GM21786 (cell line): Measurements from ENCODE around the gene ATOH8.

Source experiments
- ATAC-seq: cut with Tn5 transposase; IDR thresholded peaks from one replicate; pipeline ENCODE4 v1.9.1; 2021; ENCODE audit not compliant: unreplicated experiment

ATOH8 gene

DNA sequence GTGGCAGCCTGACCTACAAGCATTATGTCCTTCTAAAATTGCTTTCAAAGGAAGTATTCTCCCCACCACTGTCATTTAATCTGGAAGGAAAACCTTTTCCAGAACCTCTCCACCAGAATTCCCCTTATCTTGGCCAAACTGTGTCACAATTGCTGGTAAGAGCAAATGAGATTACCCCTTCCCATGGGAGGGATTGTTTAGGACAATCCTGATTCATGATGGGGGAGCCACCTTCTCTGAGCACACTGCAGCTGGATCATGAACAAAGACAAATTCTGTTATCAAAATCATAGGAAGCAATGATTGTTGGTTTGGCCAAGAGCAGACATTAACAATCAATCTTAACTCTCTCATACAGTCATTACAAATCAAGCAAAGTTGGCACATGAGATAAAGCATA, 18.1 kb upstream of the ATOH8 start:
- no peak for ATAC-seq

DNA sequence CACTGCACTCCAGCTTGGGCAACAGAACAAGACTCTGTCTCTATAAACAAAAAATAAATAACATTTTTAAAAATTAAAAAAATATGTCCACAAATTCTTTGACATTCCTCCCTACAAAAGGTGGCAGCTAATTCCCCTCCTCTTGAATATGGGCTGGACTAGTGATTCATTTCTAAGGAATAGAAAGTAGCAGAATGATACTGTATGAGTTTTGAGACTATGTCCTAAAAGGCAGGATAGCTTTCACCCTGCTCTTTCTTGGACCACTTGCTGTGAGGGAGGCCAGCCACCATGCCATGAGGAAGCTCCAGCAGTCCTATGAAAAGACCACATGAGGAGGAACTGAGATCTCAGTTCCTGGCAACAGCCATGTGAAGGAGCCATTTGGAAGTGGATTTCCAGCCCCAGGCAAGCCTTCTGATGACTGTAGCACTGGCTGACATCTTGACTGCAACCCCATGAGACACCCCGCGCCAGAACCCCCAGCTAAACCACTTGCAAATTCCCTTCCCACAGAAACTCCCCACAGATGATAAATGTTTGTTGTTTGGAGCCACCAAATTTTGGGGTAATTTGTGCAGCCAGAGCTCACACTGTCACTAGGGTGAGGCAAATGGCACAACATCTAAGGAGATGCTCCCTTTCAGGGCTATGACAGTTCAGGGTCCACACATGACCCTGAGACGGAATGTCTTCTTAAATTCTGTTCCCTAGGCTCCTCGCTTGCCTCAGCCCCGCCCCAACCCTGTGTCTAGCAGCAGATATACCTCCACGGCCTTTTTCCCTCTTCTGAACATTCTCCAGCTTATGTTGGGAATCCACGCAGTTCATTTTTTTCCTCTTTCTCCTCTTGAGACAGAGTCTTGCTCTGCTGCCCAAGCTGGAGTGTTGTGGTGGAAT, 17.1 kb upstream of the ATOH8 start:
- no peak for ATAC-seq

DNA sequence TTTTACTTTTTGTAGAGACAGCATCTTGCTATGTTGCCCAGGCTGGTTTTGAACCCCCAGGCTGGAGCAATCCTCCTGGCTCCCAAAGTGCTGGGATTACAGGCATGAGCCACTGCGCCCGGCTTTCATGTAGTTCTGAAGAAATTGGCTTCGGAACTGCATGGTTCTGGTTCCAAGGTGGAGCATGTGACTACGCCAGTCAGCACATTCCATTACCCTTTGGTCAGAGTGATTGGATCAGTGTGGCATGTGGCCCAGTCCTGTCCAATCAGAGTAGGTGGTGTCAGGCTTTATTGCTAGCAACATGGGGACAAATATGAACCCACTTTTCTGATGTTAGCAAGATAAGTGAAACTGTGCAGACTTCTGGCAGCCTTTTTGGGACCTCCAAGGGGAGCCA, 16.3 kb upstream of the ATOH8 start:
- ATAC-seq, result no peak

DNA sequence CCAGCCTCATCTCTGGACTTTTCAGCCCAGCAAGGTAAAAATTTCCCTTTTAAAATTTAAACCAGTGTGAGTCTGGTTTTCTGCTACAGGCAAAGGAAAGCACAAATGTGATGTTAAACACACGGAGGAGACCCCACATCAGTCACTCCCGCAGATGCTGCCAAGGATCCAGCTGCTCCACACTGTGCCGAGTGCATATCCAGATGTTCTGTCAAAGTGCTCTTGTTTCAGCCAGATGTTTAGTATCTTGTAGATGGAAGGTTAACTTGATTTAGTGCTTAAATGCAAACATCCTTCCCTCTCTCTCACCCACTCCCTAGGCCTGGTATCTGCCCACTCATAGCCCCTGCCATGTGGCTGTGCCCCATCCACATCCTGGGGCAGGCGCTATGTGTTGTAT, 15.8 kb upstream of the ATOH8 start:
- no peak for ATAC-seq

DNA sequence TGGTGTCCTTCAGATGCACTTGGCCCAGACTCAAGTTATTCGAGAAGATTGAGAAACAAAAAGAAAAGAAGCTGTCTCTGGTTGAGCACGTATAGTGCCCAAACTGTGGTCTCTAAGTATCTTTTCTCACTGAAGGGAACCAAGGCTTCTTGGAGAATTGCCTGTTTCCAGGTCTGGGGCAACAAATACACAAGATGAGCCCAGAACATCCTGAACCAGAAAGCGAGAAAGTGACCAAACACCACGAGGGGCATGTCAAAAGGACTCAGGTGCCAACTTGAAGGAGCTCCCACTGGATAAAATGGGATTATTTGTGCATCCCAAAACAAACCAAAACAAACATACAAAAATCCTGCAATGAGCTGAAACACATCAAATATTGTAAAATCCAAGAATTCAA, 13.6 kb upstream of the ATOH8 start:
- no peak for ATAC-seq

DNA sequence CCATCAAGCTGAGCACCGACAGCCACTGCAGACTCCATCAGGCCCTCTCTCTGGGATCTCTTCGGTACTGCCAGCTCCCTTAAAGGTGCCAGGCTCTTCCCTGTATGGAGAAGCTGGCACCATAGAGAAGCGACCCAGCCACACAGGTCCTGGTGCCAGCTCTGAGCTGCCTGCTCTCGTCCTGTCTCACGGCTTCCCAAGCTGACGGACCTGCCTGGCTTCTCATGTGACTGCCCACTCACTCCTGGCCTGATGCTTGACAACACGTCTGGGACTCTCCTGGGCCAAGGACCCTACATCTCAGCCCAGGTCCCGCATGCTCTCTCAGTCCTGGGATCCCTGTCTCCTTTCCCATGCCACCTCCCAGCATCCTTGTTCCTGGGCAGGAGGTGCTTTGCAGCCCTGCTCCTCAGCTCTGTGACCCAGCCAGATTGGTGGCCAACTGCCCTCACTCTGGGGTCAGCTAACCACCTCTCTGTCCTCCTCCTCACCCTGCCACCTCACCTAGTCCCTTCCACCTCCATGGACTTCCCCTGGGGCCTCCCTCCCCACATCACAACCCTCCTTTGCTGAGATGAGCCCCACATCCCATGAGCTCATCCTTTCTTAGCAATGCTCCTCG, 12.5 kb upstream of the ATOH8 start:
- ATAC-seq, result no peak

DNA sequence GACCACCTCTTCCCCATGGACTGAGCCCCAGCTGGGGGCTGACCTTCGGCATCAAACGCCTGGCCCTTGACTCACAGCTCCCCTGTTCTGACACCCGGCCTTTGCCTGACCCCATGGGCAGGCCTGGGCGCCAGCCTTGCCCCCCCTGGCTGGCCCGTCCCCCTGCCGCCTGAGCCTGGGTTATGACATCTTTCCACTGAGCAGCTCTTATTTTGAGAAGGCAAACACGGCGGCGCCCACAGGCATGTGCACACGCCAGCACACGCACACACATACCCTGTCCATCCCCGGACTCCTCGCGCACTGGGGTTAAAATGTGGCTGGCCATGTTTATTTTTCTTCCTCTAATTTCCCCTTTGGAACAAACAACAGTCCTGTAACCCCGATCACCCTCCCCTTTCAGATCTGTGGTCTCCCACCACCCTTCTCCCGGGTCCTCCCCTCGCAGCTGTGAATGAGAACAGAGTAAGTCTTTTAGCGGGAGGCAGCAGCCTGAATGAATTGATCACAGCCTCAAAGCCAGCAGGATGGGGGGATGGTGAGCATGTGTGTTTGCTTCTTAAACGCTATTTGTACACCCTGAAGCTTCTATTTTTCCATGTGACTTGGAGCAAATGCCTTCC, 11.8 kb upstream of the ATOH8 start:
- ATAC-seq, result no peak

DNA sequence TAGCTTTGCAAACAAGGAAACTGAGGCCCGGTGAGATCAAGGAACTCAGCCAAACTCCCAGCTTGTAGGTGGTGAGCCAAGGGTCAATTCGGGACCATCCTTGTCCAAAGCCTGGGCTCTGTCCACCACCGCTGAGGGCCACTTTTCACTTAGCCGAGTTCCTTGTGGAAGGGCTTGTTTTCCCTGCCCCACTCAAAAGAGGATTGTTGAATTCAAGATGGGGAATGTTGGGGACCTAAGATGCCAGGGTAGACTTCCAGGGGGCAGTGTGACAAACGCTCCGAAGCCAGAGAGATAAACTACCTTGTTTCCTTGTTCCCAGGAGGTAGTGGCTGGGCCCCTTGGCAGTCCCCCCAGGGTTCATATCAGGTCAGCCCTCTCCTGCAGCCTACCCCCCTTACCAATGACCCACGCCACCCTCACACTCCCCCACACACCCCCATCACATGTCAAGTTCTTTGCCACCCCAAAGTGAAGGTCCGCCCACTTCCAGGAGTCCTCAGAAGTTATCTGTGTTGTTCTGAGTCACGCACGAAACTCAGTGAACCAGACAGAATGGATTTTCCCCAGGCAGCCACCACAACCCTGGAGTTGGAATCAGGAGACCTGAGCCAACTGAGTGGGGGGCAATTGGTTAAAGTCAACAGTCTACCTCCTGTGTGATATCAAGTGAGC, 10.3 kb upstream of the ATOH8 start:
- ATAC-seq, result no peak

DNA sequence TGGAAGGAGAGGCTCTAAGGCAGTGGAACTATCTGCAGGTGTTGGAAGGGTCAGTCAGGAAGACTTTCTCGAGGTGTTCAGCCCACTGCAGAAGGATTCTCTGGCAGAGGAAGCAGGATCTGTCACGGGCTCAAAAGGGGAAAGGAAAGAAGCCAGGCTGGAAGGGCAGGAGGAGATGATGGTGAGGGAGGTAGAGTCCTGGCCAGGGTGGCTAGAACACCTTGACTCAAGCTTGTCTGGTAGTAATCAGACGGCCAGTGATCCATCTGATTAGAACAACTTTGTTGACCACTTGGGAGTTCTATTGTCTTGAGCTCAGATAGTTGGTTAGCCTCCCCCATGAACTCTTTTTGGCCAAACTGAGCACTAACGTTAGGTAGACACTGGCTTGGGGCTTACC, 9.7 kb upstream of the ATOH8 start:
- ATAC-seq, result no peak

DNA sequence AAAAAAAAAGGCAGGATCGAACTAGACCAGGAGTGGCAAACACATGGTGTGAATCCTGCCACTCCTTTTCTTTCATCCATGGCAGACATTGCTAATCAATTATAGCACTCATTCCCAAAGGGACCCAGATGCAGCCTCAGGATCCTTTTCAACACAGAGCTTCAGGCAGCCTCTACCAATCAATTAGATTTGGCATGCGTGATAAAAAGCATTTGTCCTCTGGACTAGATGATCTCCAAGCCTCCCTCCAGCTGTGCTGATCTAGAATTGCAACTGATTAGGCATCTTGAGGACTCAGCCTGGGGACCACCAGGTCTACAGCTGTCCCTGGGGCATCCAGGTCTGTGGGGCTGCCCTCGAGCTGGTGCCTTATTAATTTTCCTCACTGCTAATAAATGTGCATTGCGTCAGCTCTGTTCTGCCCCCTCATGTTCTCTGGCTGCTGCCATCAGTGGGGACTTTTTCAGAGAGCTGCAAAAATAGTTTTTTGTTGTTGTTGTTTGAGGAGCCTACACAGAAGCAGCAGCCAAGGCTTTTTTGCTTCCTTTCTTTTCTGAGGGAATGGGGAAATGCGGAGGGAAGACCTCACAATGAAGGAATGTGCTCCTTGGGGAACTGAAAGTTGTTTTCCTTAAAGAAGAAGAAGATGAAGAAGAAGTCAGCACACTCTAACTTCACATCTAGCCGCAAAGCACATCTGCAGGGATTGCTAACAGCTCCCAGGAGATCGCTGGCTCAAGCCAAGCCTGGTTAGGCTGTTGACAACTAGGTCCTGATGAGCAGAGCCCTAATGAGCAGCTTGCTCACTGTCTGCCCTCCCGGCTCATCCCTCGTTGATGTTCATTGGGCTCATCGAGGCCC, 8.8 kb upstream of the ATOH8 start:
- no peak for ATAC-seq

DNA sequence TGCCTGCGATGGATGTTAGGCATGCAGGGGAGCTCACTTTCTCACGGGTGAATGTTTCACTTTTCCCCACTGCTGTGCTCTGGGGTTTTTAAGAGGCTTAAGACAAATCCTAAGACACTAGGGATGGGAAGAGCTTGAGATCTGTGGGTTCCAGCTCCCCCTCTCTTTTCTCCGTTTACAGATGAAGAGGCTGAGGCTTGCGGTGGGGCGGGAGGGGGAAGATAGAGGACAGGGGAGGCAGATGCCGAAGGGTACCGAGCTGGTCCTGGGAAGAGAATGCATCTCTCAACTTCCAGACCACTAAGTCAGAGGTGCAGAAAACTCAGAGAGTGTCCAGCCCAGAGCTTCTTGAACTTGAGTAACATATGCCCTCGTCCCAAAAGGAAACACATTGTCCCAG, 8.2 kb upstream of the ATOH8 start:
- ATAC-seq, result no peak

DNA sequence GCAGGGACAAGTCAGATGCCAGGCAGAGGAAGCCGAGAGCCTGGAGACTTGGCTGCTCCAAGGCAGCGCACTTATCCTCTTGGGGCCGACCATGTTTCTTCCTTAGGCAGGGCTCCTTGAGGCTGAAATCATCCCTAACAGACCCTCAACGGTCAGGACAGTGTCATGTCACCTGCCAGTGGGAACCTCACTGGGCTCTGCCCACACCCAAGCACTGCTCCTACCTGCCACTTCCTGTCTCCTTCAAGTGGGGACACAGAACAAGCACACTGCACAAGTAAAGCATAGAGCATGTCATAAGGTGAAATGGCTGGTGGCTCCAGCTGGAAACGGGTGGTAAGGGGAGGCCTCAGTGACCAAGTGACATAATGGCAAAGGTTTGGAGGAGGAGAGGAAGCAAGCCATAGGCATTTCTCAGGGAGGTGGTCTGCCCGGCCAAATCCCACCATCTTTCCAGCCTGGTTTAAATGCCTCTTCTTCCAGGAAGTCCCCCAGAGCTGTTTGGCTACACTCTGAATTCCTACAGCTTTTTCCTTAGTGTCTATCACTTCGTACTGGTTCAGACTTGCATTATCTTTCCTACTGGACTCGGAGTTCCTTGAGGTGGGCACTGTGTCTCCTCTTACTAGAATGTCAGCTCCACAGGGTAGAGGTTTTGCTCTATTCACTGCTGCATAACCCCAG, 7.3 kb upstream of the ATOH8 start:
- no peak for ATAC-seq

DNA sequence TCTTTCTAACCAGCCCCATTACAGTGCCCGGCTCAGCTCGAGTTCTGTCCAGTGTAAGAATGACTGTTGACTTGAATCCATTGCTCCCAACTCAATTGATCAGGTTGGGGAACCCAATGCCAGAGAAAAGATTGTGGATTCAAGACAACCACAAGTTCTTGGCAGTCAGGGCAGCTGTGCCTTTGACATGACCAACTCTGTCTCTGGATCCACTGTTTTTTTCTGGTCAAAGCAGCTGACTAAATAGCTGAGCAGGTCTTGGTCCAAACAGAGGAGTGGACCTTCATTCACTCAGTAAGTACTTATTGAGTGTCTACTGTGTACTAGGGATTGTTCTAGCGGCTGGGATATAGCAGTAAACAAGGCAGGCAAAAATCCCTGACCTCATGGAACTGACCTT, 6.3 kb upstream of the ATOH8 start:
- ATAC-seq, result no peak

DNA sequence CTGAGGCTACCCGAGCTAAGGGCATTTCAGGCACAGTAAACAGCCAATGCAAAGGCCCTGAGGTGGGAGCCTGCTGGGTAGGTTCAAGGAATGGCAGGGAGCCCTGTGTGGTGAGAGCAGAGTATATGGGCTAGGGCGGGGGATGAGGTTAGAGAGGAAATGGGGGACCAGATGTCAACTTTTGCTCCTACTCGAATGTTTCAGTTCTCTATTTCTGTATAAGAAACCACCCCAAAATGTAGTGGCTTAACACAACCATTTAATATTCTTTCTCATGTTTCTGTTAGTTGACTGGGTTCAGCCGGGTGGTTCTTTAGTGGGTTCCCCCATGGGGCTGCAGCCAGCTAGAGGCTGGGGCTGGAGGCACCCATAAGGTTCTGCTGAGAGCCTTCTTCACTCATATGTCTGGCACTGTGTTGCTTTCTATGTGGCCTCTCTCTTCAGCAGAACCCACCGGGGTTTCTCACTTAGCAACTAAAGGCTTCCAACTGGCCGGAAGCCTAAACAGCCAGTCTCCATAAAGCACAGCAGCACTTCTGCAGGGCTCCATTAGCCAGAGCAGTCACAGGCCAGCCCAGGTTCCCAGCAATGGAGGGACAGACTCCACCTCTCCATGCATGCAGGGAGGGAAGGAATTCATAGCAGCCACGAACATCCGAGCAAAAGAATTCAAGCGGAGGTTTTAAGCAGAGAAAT, 5.6 kb upstream of the ATOH8 start:
- ATAC-seq, result peak; percentile 69

DNA sequence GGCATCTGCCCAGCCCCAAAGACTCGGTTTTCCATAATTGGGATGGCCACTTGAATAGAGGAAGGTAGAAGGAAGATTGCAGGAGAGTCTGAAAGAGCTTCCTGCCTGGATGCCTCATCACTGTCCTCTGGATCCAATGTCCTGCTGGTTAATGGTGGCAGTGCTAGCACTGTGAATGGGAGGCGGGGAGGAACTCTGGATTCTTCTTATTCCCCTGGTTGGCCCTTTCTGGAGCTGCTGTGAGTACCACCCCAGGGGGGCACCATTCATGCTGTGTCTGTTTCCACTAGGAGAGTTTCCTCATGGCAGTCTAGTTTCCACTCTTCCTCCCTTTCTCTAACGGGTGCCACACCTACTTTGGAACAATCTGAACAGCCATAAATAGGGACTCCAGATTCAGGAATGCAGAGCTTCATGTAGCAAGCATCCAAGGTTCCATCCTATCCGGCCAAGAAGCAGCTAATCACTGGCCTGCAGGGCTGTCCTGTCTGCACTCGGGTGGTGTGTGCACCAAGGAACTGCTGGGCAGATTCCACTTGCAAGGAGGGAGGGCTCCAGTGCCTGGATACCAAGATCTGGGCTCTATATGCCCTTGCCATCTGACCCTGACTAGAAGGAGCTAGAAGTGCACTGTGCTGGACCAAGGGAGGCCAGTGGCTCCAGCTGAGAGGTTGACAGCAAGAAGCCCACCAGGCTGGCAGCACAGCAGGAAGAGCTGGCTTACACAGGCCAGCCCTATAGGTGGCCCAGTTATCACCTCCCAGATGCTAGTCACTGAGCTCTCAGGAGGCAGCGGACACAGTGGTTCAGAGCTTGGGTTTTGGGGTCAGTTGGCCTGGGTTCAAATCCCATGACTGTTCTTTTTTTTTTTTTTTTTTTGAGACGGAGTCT, 4.6 kb upstream of the ATOH8 start:
- no peak for ATAC-seq

DNA sequence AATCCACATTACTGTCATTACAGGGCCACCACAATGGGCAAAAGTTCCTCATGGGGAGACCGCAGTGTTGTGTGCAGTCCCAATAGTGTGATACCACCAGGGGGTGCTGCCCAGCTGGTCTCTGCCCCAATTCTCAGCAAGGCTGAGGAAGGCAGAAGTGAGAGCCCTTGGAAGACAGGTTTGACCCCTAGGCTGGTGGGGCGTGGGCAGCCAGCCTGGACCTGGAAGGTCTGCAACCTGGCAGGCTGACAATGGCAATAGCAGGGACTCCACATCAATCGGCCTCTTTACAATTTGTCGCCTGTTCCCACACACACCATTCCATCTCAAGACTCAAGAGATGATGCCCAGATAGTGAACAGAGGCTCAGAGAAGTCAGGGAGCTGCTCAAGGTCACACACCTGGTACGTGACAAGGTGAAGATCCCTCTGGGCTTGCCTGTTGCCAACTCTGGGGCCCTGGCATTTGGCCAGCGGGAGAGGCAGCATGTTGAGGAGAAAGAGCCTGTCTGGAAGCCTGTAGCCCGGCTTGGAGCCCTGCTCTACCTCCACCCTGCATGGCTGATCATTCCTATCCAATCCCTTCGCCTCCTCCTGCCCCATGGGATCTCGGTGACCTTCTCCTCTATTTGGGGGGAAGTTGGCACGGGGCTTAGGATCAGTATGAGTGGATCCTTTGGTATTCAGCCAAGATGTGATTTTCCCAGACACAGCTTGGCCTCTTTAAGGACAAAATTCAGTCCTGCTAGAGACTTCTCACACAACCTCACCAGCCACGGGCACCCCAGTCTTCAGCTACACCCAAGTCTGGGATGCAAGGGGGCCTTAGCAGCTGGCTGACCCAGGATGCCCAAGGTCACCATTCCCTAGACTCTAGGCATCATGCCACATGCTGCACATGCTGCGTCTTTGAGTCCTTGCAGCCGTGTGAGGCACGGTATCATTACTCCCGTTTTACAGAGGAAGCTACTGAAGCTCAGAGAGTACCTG, 2.9 kb upstream of the ATOH8 start:
- ATAC-seq, result no peak

DNA sequence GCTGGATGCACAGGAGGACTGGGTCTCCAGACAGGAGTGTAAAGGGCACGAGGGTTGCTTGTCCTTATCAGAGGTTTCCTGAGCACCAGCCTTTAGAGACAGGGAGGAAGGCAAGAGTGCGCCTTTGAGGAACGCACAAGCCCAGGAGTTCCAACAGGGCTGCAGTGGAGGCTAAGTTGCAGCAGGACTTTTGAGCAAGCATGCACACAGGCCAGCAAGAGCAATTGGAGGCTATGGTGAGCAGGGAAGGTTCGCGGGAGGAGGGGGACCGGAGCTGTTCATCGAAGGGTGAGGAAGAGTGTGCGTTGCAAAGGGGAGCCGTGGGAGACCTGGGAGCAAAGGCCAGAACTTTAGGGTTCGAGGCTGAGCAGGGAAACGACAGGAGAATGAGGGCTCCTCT, 2.2 kb upstream of the ATOH8 start:
- ATAC-seq, result no peak
